ENCODE measurements around the gene NPB.
A peak's percentile ranks its signal among the peaks of the same experiment; 100 is the strongest.

The NPB gene

GRCh38 chr17:81869221-81870130 lies 32.6 kb upstream of the NPB start:
- DNase-seq (ENCODE audit: low read depth in 2 of 2) = no peak

GRCh38 chr17:81870131-81870980 lies 31.7 kb upstream of the NPB start:
- no peak for DNase-seq (ENCODE audit: low read depth in 2 of 2)

DNA sequence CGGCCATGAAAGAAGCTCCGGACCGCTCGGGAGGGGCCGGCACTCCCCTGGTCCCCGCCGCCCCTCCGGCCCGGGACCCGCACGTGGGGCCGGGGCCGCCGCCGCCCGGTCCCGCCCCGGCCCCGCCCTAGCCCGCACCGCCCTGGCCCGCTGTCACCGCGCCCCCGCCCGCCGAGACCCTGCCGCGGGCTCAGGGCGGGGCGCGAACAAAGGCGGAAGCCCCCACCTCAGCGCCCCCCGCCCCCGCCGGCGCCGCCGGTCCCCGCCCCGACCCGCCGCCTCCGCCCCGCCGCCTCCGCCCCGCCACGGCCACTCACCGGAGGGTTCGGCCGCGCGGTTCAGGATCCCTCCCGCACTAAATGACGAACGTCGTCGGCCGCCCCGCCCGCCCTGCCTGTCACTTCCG lies 31.1 kb upstream of the NPB start, which contains the start of gene ARHGDIA:
Gene ARHGDIA (minus strand): TSS at position 357 of the 406 bp plus-strand sequence. CDS start 1,407 bp downstream, outside the sequence.
- DNase-seq (ENCODE audit: low read depth in 2 of 2) = no peak

DNA sequence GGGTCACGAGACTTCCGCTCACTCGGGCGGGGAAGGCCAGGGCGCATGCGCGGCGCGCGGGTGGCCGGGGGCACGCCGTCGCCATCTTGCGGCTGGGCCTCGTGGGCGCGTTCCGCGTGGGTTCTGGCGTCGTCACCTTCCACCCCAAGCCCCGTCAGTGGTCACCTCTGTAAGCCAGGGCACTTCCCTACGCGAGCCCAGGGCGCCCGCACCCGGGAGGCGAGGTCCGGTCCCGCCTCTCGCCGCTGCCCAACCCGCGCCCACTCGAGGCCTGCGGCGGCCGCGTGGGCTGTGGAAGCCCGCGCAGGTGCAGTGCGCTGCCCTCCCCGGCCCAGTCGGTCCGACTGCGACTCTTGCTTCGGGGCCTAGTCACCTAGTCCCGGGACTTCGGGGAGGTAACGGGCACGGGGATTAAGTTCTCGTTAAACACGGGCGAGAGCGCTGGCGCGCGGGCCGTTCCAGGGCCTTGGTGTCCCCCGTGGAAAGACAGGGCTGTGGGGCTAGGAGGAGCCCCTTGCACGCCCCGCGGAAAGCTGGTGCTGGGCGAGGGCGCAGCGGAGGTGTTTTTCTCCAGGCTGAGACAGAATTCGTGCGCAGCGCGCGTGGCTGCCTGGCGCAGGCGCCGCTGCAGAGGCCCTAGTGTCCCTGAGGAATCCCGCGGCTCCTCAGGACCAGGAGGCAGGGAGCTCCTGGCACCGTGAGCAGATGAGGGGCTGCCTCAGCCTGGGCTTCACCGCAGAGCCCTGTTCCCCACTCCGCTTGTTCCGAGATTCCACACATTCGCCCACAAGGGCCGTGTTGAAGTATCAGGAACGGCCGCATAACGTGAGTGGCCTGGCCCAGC lies 30.4 kb upstream of the NPB start:
- peak; percentile 92 to 93 for DNase-seq (ENCODE audit: low read depth in 2 of 2)

GRCh38 chr17:81877569-81877968 lies 24.5 kb upstream of the NPB start:
- no peak for DNase-seq (ENCODE audit: low read depth in 2 of 2)

- no peak for DNase-seq (ENCODE audit: low read depth in 2 of 2)
Measured at GRCh38 chr17:81878294-81878693, 23.7 kb upstream of the NPB start.

- no peak for DNase-seq (ENCODE audit: low read depth in 2 of 2)
Measured at GRCh38 chr17:81879121-81879520, 22.9 kb upstream of the NPB start.

- no peak for DNase-seq (ENCODE audit: low read depth in 2 of 2)
Measured at GRCh38 chr17:81884520-81884919, 17.5 kb upstream of the NPB start.

GRCh38 chr17:81884968-81885367 lies 17.1 kb upstream of the NPB start:
- no peak for DNase-seq (ENCODE audit: low read depth in 2 of 2)

DNA sequence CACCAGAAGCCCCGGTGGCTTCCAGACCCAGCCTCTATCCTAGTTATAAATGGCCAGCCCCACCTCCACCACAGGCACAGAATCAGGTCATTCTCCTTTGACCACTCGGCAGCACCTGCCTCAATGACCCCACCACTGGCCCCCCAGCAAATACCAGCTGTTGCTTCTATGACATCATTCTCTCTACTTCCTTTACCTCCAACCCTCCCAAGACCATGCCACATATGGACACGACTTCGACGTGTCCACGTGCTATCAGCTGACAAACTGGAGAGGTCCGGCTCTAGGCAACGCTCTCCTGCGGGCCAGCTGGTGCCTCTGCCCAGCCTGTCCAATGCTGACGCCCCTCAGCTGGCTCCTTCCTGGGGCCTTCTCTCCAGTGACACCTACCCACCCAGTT lies 16.6 kb upstream of the NPB start:
- DNase-seq (ENCODE audit: low read depth in 2 of 2) = no peak

DNA sequence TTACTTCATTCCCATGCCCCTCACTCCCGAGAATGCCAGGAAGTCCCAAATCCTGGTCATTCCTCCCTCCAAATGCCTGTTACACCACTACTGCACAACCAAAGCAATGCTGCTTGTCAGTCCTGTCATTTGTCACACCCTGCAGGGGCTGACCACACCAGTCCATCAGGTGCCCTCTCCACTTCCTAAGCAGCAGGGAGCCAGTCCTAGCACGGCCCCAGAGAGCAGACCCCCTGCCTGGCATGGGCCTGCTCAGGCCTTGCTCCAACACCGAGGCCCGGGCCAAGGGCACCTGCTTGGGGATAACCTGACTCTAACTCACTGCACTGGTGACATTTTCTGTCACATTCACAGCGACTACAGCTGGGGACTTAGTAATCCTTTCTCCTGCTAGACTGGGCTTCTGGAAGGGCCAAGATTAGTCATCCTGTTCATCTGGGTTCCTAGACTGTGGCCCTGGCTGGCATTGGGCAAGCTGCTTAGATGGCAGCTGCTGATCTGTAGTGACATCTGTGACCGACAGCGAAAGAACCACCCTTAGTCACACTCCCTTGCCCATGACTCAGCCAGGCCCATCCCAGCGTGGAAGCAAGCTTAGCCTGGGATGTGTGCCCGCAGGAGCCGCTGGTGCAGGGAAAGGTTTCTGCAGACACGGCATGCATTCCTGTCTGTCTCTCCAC lies 16.0 kb upstream of the NPB start:
- DNase-seq (ENCODE audit: low read depth in 2 of 2) = no peak

DNA sequence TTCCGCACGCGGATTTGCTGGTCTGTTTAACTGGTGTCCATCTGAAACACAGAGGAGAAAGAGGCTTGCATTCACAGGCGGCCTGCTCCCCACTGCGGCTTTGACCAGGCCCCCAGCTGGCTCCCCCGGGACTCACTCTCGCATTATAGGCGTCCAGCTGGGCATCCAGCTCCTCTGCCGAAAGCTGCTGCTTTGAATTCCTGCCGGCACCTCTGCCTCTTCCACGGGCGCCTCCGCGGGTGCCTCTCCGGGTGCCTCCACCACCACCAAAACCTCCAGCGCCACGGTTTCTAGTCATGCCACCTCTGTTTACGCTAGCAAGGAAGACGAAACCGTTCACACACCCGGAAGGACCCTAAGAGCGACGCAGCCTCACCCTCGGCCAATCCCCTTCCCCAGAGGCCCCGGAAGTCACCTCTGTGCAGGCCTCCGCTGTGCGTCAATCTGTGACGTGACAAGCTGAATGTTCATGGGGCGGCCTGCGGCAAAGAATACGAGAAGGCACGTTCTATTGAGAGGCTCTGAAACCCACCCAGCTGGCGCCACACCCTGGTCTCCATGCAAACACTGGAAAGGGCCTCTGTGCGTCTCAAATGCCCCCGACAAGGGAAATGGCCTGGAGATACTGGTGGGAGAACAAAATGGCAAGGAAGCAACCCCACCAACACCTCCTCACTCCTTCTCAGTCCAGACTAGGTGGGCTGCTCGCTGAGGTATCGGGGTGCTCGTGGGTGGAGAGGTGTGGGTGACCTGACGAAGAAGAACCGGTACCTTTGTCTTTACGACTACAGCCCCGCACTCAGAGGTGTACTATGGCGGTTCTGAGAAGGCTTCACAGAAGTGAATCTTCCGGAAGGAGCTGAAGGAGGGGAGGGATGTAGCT lies 13.7 kb upstream of the NPB start:
- no peak for DNase-seq (ENCODE audit: low read depth in 2 of 2)

- no peak for DNase-seq (ENCODE audit: low read depth in 2 of 2)
Measured at GRCh38 chr17:81888988-81889595, 12.9 kb upstream of the NPB start.

DNA sequence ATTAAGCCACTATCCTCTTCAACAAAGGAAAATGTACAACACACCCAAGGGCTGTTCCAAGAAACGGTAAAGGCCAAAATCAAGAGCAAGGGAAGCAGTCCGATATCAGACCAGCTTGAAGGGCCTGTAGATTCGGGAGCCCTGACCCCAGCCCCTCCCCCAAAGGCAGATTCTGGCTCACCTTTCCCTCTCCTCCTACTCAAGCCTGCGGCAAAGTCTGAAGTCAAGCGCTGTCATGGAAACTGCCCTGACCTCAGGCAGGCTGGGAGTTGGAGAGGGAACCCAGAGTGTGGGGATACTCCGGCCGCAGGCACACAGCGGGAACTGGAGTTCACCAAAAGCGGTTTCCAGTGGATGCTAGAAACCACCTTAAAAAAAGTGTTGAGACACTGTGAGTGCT lies 12.4 kb upstream of the NPB start:
- no peak for DNase-seq (ENCODE audit: low read depth in 2 of 2)

GRCh38 chr17:81890447-81891302 lies 11.4 kb upstream of the NPB start:
- DNase-seq (ENCODE audit: low read depth in 2 of 2) = no peak

GRCh38 chr17:81891303-81891552 lies 10.8 kb upstream of the NPB start:
- DNase-seq (ENCODE audit: low read depth in 2 of 2) = no peak

DNA sequence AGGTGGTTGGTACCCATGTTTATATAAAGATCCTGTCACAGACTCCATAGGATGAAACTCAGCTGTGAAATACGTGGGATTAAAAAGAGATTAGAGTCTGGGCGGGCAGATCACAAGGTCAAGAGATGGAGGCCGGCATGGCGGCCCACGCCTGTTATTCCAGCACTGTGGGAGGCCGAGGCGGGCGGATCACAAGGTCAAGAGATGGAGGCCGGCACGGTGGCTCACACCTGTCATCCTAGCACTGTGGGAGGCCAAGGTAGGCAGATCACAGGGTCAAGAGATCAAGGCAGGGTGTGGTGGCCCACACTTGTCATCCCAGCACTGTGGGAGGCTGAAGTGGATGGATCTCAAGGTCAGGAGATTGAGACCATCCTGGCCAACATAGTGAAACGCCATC lies 6.6 kb upstream of the NPB start:
- DNase-seq (ENCODE audit: low read depth in 2 of 2) = no peak

DNA sequence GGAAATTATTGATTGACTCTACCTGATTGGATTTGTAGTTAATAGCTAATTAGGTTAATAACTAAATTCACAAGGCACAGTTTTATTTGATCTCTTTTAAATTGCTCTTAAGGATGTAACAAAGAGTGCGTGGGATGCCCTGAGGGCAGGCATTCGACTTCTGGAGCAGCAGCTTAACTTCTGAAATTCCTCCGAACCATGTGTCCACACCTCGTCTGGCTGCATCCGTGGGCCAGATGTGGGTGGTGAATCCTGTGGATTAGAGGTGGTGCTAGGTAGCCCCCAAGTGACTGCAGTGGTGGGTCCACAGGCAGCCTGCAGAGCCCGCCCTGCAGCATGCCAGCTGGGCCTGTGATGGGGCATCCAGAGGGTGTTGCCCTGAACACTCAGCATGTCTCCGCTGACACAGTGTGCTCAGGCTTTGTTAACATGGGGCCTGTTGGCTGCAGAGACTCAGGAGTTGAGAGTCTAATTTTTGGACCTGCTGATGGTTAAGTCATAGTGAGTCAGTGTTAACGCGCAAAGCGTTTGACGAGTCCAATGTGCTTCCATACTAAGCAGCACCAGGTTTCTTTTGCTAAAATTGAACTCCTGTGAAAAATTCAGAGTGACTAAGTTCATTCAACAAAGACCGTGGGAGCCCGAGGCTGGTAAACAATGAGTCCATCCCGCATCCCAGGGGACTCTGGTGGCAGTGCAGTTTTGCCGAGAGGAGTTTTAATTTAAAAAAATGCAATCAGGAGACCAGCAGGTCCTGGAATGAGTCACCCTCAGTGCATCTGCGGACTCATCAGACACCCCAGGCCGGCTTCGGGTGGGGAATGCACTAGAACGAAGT lies 3.8 kb upstream of the NPB start:
- DNase-seq (ENCODE audit: low read depth in 2 of 2) = no peak
